ENCODE measurements around the gene BACE2. TPM values are rescaled to one million over a fixed set of nuclear protein-coding genes. Genes with fewer than 3 reads are reported as not detected.

BACE2 gene
- total RNA-seq, 1 experiment from 2014 or later, result 23.2 TPM

GRCh38 chr21:41148798-41149197, 19.2 kb upstream of the BACE2 start:
- Histone ChIP-seq H3K79me2 (ENCODE audit: insufficient read depth, low read length) (no peaks in the 10 kb centered on the region), H3K9me2 (ENCODE audit: insufficient read depth) (no peaks in the 10 kb centered on the region), H4K20me1 (ENCODE audit: insufficient read depth) (no peaks in the 10 kb centered on the region), H3K27ac (ENCODE audit: low read depth, low read length) (no peak overlapping the region), H3K9me3 (ENCODE audit: control insufficient read depth in 1 of 2, insufficient read depth in 1 of 2, low read depth in 1 of 2, low read length in 2 of 2) (no peaks in the 10 kb centered on the region), H3K9ac (ENCODE audit: low read length) (no peak overlapping the region), H3K4me2 (ENCODE audit: low read length) (no peak overlapping the region), H3K4me1 (ENCODE audit: control insufficient read depth in 1 of 2, insufficient read depth in 2 of 2, low read length in 2 of 2) (no peaks in the 10 kb centered on the region), H3K36me3 (ENCODE audit: control insufficient read depth in 1 of 2, insufficient read depth in 2 of 2, low read length in 2 of 2) (no peaks in the 10 kb centered on the region), H2AFZ (ENCODE audit: low read depth, low read length, poor library complexity, severe bottlenecking) (no peak overlapping the region), H3K4me3 (replicated peaks in 1 of 2; ENCODE audit: low read depth in 1 of 2, low read length in 2 of 2) (no peak overlapping the region), H3K27me3 (ENCODE audit: insufficient read depth, low read length) (peaks cover 15% of the 10 kb centered on the region; the same call in 1 of the 2 replicates)
- CTCF ChIA-PET, result interaction anchor here (0.8 kb wide), 1 partner anchor 15 kb away, joined by 3 read pairs; no protein-coding TSS in a partner anchor
- DNase-seq (ENCODE audit: low read depth, low spot score) (no peak), ATAC-seq (no peak)
- no TSS peak for BruUV-seq (replicated peaks)
- POLR2A ChIA-PET, result no interaction called here
- intact Hi-C loops (cut with micrococcal nuclease), result no loop called here
- RAD21 ChIA-PET (ENCODE audit: low non-redundant PET in 1 of 2, low total read pairs in 2 of 2, uncharacterized antibody in 2 of 2, unreplicated experiment in 2 of 2), result no interaction called here
- TF ChIP-seq POLR2AphosphoS5 (IDR thresholded peaks at IDR 0.05; ENCODE audit: low read depth, low read length) (no peak), REST (IDR thresholded peaks at IDR 0.05; ENCODE audit: low read depth) (no peak), SIN3A (IDR thresholded peaks at IDR 0.05; ENCODE audit: low read depth) (no peak), EGR1 (IDR thresholded peaks at IDR 0.05; ENCODE audit: low read depth) (no peak), ZNF274 (IDR thresholded peaks at IDR 0.05; ENCODE audit: low read depth, low read length) (no peak), CEBPB (IDR thresholded peaks at IDR 0.05; ENCODE audit: low read depth) (no peak)

- Histone ChIP-seq H3K79me2 (ENCODE audit: insufficient read depth, low read length) (no peaks in the 10 kb centered on the region), H3K27ac (ENCODE audit: low read depth, low read length) (no peak overlapping the region), H2AFZ (ENCODE audit: low read depth, low read length, poor library complexity, severe bottlenecking) (no peak overlapping the region), H3K27me3 (ENCODE audit: insufficient read depth, low read length) (peaks cover 15% of the 10 kb centered on the region; the same call in 1 of the 2 replicates), H4K20me1 (ENCODE audit: insufficient read depth) (no peaks in the 10 kb centered on the region), H3K9ac (ENCODE audit: low read length) (no peak overlapping the region), H3K4me2 (ENCODE audit: low read length) (no peak overlapping the region), H3K36me3 (ENCODE audit: control insufficient read depth in 1 of 2, insufficient read depth in 2 of 2, low read length in 2 of 2) (no peaks in the 10 kb centered on the region), H3K4me3 (replicated peaks in 1 of 2; ENCODE audit: low read depth in 1 of 2, low read length in 2 of 2) (no peak overlapping the region), H3K4me1 (ENCODE audit: control insufficient read depth in 1 of 2, insufficient read depth in 2 of 2, low read length in 2 of 2) (no peaks in the 10 kb centered on the region), H3K9me3 (ENCODE audit: control insufficient read depth in 1 of 2, insufficient read depth in 1 of 2, low read depth in 1 of 2, low read length in 2 of 2) (no peaks in the 10 kb centered on the region), H3K9me2 (ENCODE audit: insufficient read depth) (no peaks in the 10 kb centered on the region)
- intact Hi-C loops (cut with micrococcal nuclease), result no loop called here
- no peak for TF ChIP-seq EZH2 (IDR thresholded peaks at IDR 0.05)
- CTCF ChIA-PET, result interaction anchor here (0.8 kb wide), 1 partner anchor 15 kb away, joined by 3 read pairs; no protein-coding TSS in a partner anchor
- ATAC-seq (no peak), DNase-seq (ENCODE audit: low read depth, low spot score) (no peak)
- RAD21 ChIA-PET (ENCODE audit: low non-redundant PET in 1 of 2, low total read pairs in 2 of 2, uncharacterized antibody in 2 of 2, unreplicated experiment in 2 of 2), result no interaction called here
- POLR2A ChIA-PET, result no interaction called here
- BruUV-seq (replicated peaks), result no TSS peak
Measured at GRCh38 chr21:41149199-41149598, 18.8 kb upstream of the BACE2 start.

Data from HCT116 (cell line).